Femur (tissue), 1 donor: ENCODE measurements around the gene UBQLN4.
"Not testable (repeated sequence)": the region's sequence is repeated elsewhere in the genome, so short reads cannot be mapped to it uniquely, and the experiment has no call there.

Source experiments
- DNase-seq: peaks from one replicate; pipeline ENCODE4 v3.0.0-alpha.2; 2017

UBQLN4 gene

DNA sequence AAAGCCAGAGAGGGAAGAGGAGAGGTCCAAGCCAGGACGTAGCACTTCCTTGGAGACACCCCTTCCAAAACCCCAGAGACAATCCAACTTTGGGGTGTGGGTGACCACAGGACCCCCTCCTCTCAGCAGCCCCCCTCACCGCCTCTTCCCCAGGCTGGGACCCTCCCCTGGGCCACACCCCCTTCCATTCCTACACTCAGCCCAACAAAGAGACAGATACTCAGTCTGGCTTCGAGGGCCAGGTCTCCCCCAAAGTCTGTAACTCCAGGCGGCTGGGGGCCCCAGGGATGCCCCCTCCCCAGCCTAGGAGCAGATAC lies 27.2 kb upstream of the UBQLN4 start:
- DNase-seq, result no peak

- no peak for DNase-seq
Observed at GRCh38 chr1:156080241-156080862, 26.8 kb upstream of the UBQLN4 start.

DNA sequence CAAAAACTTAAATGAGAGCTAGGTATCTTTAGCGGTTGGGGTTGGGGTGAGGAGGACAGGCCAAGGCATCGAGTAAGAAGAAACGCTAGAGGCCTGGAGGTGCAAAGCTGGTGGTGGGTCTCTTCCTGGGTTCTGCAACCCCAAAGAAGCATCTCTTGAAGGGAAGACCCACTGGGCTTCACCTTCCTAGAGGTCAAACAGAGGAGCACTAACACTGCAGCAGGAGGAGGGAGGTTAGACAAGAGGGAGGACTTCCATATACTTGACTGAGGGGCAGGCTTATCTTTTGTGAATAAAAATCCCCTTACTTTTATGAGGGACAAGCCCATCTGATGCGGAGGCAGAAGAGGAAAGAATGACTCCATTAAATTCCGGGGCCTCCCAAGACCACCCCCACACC lies 26.2 kb upstream of the UBQLN4 start:
- no peak for DNase-seq

DNA sequence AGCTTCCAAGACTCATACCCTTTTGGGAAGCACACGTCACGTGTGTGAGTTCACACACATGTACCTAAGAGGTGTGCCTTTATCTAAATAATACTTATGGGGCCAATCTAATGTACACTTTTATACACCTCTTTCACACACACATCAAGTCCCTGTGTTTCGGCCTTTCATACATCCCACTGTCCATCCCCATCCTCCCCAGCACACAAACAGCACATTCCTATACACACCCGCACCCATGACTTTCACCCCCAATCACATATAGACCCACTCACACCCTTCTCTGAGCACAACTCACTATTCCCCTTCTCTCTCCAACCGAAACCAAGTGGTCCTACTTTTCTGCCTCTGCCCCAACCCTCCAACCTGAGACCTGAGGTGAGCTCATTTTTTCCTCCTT lies 25.1 kb upstream of the UBQLN4 start:
- no peak for DNase-seq

DNA sequence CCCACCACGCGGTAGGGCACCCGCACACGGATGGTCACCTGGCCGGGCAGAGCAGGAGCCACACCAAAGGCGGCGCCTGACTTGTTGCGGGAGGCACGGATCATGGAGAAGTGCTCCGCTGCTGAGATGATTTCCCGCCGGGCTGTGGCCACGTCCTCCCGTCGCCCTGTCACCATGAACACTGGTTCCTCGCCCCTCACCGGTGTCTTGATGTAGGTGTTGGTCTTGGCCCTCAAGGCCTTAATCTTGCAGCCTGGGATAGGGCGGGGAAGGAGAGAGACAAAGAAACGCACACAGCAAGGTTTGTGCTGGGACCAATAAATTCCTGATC lies 23.8 kb upstream of the UBQLN4 start:
- DNase-seq, result no peak

DNA sequence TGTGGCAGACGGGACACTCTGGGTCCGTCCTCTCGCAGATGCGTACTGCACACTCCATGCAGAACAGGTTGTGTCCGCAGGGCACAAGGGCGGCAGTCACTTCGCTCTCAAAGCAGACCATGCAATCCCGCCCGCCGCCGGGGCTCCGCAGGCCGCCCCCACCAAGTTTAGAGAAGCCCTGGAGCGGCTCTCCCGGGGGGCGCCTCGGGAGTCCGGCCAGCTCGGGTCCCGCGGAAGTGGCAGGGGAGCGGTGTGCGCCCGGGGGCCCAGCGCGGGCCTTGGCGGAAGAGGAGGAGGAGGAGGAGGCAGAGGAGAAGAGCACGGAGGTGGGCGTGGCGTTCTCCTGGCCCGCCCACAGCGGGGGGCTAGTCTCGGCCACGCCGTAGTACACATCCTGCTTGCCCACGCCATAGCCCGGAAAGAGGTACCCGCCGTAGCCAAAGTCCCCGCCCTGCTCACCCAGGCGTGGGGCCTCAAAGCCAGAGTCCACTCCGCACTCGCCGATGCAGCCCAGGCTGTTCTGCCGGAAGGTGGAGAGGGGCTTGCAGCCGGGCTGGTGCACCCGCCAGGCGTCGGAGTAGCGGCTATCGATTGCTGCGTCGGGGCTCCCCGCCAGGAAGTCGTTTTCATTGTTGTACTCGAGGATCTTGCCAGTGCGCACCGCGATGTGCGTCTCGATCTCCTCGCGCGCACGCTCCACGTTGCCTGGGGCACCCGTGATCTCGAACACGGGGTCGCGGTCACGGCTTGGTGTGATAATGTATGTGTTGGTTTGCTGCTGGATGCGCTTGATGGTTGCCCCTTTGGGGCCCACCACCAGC lies 23.2 kb upstream of the UBQLN4 start:
- peak; percentile 74 for DNase-seq

DNA sequence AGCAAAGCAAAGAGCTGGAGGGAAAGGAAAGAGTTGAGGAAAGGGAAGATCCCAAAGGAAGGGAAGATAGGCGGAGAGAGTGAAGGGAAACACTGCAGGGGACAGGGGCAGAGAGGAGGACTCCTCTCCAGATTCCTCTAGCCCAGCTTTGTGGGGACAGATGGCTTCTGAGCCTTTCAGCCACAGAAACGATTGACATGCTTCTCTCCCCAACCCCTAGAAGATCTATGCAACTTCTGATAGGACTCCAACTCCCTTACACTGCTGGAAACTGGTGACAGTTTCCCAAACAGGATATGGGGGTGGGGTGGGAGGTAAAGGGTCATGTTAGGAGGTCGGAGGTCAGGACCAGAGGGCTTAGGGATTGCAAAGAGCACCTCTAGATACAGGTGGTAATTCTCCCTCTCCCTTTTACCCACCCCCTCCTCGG lies 22.2 kb upstream of the UBQLN4 start:
- DNase-seq, result no peak

GRCh38 chr1:156075162-156075561 lies 21.6 kb upstream of the UBQLN4 start:
- DNase-seq, result no peak

- DNase-seq, result no peak
Observed at GRCh38 chr1:156074661-156075060, 21.1 kb upstream of the UBQLN4 start.

GRCh38 chr1:156073740-156074139 lies 20.1 kb upstream of the UBQLN4 start:
- no peak for DNase-seq

GRCh38 chr1:156073110-156073687 lies 19.6 kb upstream of the UBQLN4 start:
- DNase-seq, result no peak

GRCh38 chr1:156072251-156072650 lies 18.7 kb upstream of the UBQLN4 start:
- DNase-seq, result no peak

GRCh38 chr1:156071332-156071816 lies 17.8 kb upstream of the UBQLN4 start:
- not testable (repeated sequence) for DNase-seq

DNA sequence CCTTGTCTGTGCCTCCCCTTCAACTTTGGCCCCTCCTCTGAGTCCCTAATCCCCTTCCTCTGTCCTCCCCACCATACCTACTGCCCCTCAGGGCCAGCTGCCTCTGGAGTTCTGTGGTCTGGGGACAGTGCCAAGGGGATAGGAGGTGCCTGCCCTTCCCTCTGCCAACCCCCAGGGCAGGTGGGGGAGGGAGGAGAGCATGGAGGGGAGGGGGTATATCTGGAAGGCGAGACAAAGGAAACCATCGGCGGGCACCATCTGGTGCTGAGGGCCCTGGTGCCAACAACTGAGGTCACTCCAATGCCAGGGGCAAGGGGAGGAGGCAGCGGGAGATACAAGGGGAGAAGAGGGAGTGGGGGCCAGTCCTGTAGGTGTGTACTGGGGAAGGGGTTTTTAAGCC lies 16.9 kb upstream of the UBQLN4 start:
- DNase-seq, result no peak

DNA sequence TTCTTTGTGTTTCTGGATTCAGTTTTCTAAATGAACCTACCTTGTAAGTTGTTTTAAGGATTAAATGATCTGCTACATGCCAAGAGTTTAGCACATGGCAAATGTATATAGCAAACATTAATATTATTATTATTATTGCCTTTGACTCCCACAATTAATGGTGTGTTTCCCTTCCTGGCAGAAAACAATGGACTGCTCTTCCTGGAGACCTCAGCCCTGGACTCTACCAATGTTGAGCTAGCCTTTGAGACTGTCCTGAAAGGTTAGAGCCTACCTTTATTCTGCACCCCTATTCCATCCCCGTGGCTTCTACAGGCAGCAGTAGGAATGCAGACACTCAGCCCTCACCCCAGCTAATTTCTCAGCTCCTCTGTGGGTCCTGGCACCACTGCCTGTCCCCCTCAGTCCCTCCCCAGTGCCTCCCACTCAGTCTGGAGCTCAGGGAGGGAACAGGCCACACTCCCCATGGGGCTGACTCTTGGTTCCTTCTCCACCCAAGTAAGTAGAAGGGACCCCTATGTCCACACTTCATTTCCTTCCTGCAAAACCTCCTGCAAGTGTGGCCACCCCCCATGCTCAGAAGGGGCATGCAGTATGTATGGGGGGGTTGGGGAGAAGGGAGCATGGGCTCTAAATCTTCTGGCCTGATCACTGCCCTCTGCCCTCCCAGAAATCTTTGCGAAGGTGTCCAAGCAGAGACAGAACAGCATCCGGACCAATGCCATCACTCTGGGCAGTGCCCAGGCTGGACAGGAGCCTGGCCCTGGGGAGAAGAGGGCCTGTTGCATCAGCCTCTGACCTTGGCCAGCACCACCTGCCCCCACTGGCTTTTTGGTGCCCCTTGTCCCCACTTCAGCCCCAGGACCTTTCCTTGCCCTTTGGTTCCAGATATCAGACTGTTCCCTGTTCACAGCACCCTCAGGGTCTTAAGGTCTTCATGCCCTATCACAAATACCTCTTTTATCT lies 16.2 kb upstream of the UBQLN4 start:
- DNase-seq, result no peak

DNA sequence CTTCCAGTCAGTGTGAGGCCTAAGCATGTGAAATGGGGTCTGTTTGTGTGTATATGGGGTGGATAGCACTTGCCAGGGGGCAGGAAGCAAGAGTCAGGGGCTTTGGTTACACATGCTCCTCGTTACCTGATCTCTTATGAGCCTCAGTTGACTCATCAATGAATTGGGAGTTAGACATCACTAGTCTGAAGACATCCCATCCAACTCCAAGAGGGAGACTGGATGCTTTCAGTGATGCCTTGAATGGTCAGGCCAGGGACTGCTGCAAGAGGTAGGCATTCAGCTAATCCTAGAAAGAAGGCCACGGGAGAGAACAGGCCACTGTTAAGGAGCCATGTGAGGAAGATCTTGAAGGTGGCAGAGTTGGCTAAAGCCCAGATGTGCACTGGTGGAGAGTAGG lies 13.7 kb upstream of the UBQLN4 start:
- no peak for DNase-seq

DNA sequence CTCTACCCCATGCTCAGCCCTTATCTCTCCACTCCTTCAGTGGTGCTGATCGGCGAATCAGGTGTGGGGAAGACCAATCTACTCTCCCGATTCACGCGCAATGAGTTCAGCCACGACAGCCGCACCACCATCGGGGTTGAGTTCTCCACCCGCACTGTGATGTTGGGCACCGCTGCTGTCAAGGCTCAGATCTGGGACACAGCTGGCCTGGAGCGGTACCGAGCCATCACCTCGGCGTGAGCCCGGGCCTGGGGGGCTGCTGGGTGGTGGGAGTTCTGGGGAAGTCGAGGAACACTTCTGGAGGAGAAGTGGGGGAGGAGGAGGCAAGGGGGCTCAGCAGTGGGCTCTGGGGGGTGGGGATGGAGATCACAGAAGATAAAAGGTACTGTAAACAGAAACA lies 12.3 kb upstream of the UBQLN4 start:
- no peak for DNase-seq

DNA sequence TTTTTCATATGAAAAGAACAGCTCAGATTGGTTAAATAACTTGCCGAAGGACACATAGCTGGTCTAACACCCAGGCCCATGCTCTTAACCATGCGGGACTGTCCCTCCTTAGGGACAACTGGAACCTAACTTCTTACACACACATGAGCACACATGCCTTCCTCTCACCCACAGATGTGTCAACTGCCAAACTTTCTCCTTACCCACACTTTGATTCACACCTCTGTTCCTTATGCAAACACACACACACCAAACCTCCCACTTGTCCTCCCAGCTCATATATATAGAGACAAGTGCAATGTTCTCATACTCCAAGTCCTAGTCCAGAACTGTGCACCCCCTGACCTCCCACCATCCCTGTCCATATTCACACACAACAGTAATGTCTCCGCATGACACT lies 11.6 kb upstream of the UBQLN4 start:
- DNase-seq, result no peak

GRCh38 chr1:156064615-156065014 lies 11.0 kb upstream of the UBQLN4 start:
- DNase-seq, result no peak

DNA sequence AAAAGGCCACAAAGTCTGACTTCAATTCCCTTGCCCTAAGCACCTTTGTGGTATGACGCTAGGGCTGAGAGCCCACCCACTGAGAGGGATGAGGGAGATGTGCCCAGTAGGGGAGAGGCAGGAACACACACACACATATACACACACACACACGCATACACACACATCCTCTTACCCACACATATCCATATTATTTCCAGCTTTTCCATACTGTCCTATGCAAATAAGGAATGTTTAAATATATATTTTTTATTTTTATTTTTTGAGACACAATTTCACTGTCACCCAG lies 10.3 kb upstream of the UBQLN4 start:
- no peak for DNase-seq

DNA sequence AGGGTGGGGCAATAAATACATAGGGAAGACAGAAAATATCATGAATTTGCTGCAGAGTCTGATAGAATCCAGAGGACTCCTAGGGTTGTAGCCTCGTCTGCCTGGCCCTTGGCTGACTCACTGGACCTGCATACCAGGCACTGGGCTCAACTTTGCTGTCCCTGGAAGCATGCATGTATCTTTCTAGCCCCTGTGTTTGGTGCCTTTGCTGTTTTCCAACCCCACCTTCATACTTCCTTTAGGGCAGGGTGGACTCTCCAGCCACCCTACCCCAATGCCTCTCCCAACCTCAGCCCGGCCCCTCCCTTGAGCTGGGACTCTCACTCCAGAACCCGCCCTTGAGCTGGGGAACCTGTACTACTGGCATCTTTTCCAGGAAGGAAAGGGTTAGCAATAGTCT lies 8.6 kb upstream of the UBQLN4 start:
- no peak for DNase-seq

GRCh38 chr1:156060937-156061636 lies 7.5 kb upstream of the UBQLN4 start, which contains the start of gene RAB25:
Gene RAB25, plus strand, starts transcription at chr1:156061160. Its CDS starts 241 bp downstream, at chr1:156061401.
- DNase-seq, result no peak
